Uterus (tissue), 2 donors: ENCODE data around the gene SRL.

Experiments
- CTCF ChIP-seq, 4 experiments: fragments of 200-600 bp in 2 of 4; fragments of 450-650 bp in 2 of 4; sonication (generic) in 2 of 4; IDR thresholded peaks; one replicate each; pipeline ENCODE4 v1.5.1; 2016 to 2019; ENCODE audit warnings: antibody characterized with exemption in 4 of 4, mild to moderate bottlenecking in 2 of 4, moderate library complexity in 1 of 4
- POLR2A ChIP-seq, 2 donors: fragments of 450-650 bp; IDR thresholded peaks; one replicate each; pipeline ENCODE4 v1.6.1; 2016; ENCODE audit warnings: antibody characterized with exemption in 2 of 2, mild to moderate bottlenecking in 1 of 2, moderate library complexity in 1 of 2

- TF ChIP-seq CTCF (IDR thresholded peaks at IDR 0.05) (no peak), POLR2A (IDR thresholded peaks at IDR 0.05) (no peak)
Observed at GRCh38 chr16:4266372-4266771, 24.5 kb upstream of the SRL start.
